H9 (cell line): ENCODE results near the gene GMCL1. TPM values are rescaled to one million over a fixed set of nuclear protein-coding genes. Genes with fewer than 3 reads are reported as not detected.

Source experiments
- DNase-seq: peaks from one replicate; pipeline ENCODE4 v3.0.0-alpha.2; 2017
- H2AFZ ChIP-seq: one replicate; pipeline ENCODE4 v1.6.1; 2013; ENCODE audit warnings: mild to moderate bottlenecking, low read length, control low read depth, moderate library complexity
- H2AK5ac ChIP-seq: 2 replicates; pipeline ENCODE4 v1.6.1; 2013; ENCODE audit warnings: low read length, control low read depth, mixed read lengths; ENCODE audit not compliant: insufficient read length
- H2BK120ac ChIP-seq: one replicate; pipeline ENCODE4 v1.6.1; 2013; ENCODE audit warnings: low read depth, mild to moderate bottlenecking, low read length, control low read depth, inconsistent platforms; ENCODE audit not compliant: poor library complexity, severe bottlenecking
- H2BK12ac ChIP-seq: 2 replicates; pipeline ENCODE4 v1.6.1; 2013; ENCODE audit warnings: low read length, control low read depth, mixed read lengths, low read depth; ENCODE audit not compliant: insufficient read length
- H2BK15ac ChIP-seq: 2 replicates; pipeline ENCODE4 v1.6.1; 2013; ENCODE audit warnings: low read depth, low read length, control low read depth
- H2BK20ac ChIP-seq: one replicate; pipeline ENCODE4 v1.6.1; 2013; ENCODE audit warnings: low read depth, mild to moderate bottlenecking, low read length, control low read depth, inconsistent platforms; ENCODE audit not compliant: poor library complexity, severe bottlenecking
- H2BK5ac ChIP-seq: 2 replicates; pipeline ENCODE4 v1.6.1; 2013; ENCODE audit warnings: low read length, control low read depth, mixed read lengths; ENCODE audit not compliant: insufficient read length
- H3K14ac ChIP-seq: 2 replicates; pipeline ENCODE4 v1.6.1; 2013; ENCODE audit warnings: low read length, control low read depth; ENCODE audit not compliant: insufficient read depth
- H3K18ac ChIP-seq: 2 replicates; pipeline ENCODE4 v1.6.1; 2013; ENCODE audit warnings: low read depth, mild to moderate bottlenecking, mixed read lengths, low read length, control low read depth; ENCODE audit not compliant: insufficient read length
- H3K23ac ChIP-seq: 2 replicates; pipeline ENCODE4 v1.6.1; 2013; ENCODE audit warnings: low read length, control low read depth, mixed read lengths, low read depth; ENCODE audit not compliant: insufficient read length
- H3K23me2 ChIP-seq: 2 replicates; pipeline ENCODE4 v1.6.1; 2013; ENCODE audit warnings: low read depth, mild to moderate bottlenecking, mixed read lengths, low read length, control low read depth; ENCODE audit not compliant: insufficient read length, poor library complexity, severe bottlenecking
- H3K27ac ChIP-seq: 2 replicates; pipeline ENCODE4 v1.5.1; 2013; ENCODE audit warnings: low read length, control low read depth, mixed read lengths, low read depth; ENCODE audit not compliant: insufficient read length
- H3K27me3 ChIP-seq: 2 replicates; pipeline ENCODE4 v1.6.1; 2013; ENCODE audit warnings: low read length, control low read depth, inconsistent platforms; ENCODE audit not compliant: insufficient read depth
- H3K4ac ChIP-seq: 2 replicates; pipeline ENCODE4 v1.6.1; 2013; ENCODE audit warnings: low read depth, mild to moderate bottlenecking, control low read depth, inconsistent platforms, low read length, moderate library complexity
- H3K4me1 ChIP-seq: 2 replicates; pipeline ENCODE4 v1.6.1; 2013; ENCODE audit warnings: low read length, control low read depth, inconsistent platforms; ENCODE audit not compliant: insufficient read depth
- H3K4me2 ChIP-seq: 2 replicates; pipeline ENCODE4 v1.6.1; 2013; ENCODE audit warnings: low read length, control low read depth, mixed read lengths; ENCODE audit not compliant: insufficient read length, insufficient read depth
- H3K56ac ChIP-seq: 2 replicates; pipeline ENCODE4 v1.6.1; 2013; ENCODE audit warnings: low read depth, mild to moderate bottlenecking, mixed read lengths, low read length, control low read depth; ENCODE audit not compliant: insufficient read length
- H3K79me1 ChIP-seq: 2 replicates; pipeline ENCODE4 v1.6.1; 2013; ENCODE audit warnings: low read depth, mild to moderate bottlenecking, moderate library complexity, low read length, control low read depth, inconsistent platforms; ENCODE audit not compliant: insufficient read depth, poor library complexity, severe bottlenecking
- H3K79me2 ChIP-seq: 2 replicates; pipeline ENCODE4 v1.6.1; 2013; ENCODE audit warnings: low read length, control low read depth, inconsistent platforms; ENCODE audit not compliant: insufficient read depth
- H3K9ac ChIP-seq: 2 replicates; pipeline ENCODE4 v1.6.1; 2013; ENCODE audit warnings: low read length, control low read depth, mixed read lengths; ENCODE audit not compliant: insufficient read length; ENCODE audit errors: extremely low read depth
- H3K9me3 ChIP-seq: one replicate; pipeline ENCODE4 v1.6.1; 2013; ENCODE audit warnings: low read depth, low read length, inconsistent platforms; ENCODE audit not compliant: control insufficient read depth
- H3T11ph ChIP-seq: one replicate; pipeline ENCODE4 v1.6.1; 2013; ENCODE audit warnings: mild to moderate bottlenecking, low read length, control low read depth, inconsistent platforms
- H4K20me1 ChIP-seq: one replicate; pipeline ENCODE4 v1.6.1; 2013; ENCODE audit not compliant: control insufficient read depth, insufficient read length, insufficient read depth
- H4K5ac ChIP-seq: 2 replicates; pipeline ENCODE4 v1.6.1; 2013; ENCODE audit warnings: low read depth, mild to moderate bottlenecking, mixed read lengths, low read length, control low read depth; ENCODE audit not compliant: insufficient read length
- H4K8ac ChIP-seq: replicated peaks from 2 replicates; pipeline ENCODE4 v1.6.1; 2013; ENCODE audit warnings: low read length, control low read depth, mixed read lengths, low read depth; ENCODE audit not compliant: insufficient read length
- H4K91ac ChIP-seq: 2 replicates; pipeline ENCODE4 v1.6.1; 2013; ENCODE audit warnings: low read depth, mild to moderate bottlenecking, moderate library complexity, mixed read lengths, low read length, control low read depth; ENCODE audit not compliant: insufficient read length
- H3K27ac Mint-ChIP-seq, 3 experiments: 2 replicates in 2 of 3; 3 replicates in 1 of 3; pipeline ENCODE4 v1.8.0; 2020 to 2021; ENCODE audit warnings: mixed read lengths in 3 of 3, mild to moderate bottlenecking in 1 of 3, moderate library complexity in 1 of 3
- H3K27me3 Mint-ChIP-seq: 2 replicates; pipeline ENCODE4 v1.8.0; 2021; ENCODE audit warnings: low read depth, mild to moderate bottlenecking, moderate library complexity, mixed read lengths
- H3K36me3 Mint-ChIP-seq, 3 experiments: 2 replicates in 2 of 3; 3 replicates in 1 of 3; pipeline ENCODE4 v1.8.0; 2020 to 2021; ENCODE audit warnings: low read depth in 3 of 3, mixed read lengths in 3 of 3; ENCODE audit not compliant: insufficient read depth in 1 of 3
- H3K4me1 Mint-ChIP-seq, 2 experiments: 2 replicates each; pipeline ENCODE4 v1.8.0; 2020; ENCODE audit warnings: mixed read lengths in 2 of 2
- H3K4me3 Mint-ChIP-seq, 2 experiments: 2 replicates in 1 of 2; 3 replicates in 1 of 2; pipeline ENCODE4 v1.8.0; 2020 to 2021; ENCODE audit warnings: mild to moderate bottlenecking in 2 of 2, mixed read lengths in 2 of 2, moderate library complexity in 1 of 2
- H3K9me3 Mint-ChIP-seq, 2 experiments: 2 replicates in 1 of 2; 3 replicates in 1 of 2; pipeline ENCODE4 v1.8.0; 2020; ENCODE audit warnings: mild to moderate bottlenecking in 2 of 2, mixed read lengths in 2 of 2, moderate library complexity in 1 of 2
- CTCF ChIP-seq: fragments of 200-600 bp; sonication (generic); conservative IDR thresholded peaks from 3 replicates; pipeline ENCODE4 v1.8.0; 2021; ENCODE audit warnings: antibody characterized with exemption, mild to moderate bottlenecking
- total RNA-seq: library from RNA; stranded (reverse); gene quantifications from 2 replicates; pipeline ENCODE4 v1.2.1, GENCODE V29; 2021

The GMCL1 gene
- total RNA-seq, 1 experiment from 2014 or later = 18.6 TPM

- no peak overlapping the region for H3K18ac ChIP-seq
- no peak for DNase-seq
- no peak overlapping the region for H3T11ph ChIP-seq
- H3K27ac Mint-ChIP-seq = no peak overlapping the region
- H2BK120ac ChIP-seq = no peak overlapping the region
- no peak overlapping the region for H2BK15ac ChIP-seq
- no peak overlapping the region for H3K9ac ChIP-seq
- no peak overlapping the region for H4K91ac ChIP-seq
- no peak overlapping the region for H3K27ac ChIP-seq
- H3K4me3 Mint-ChIP-seq = no peak overlapping the region
- no peak overlapping the region for H4K8ac ChIP-seq
- no peaks in the 10 kb centered on the region for H3K4me1 Mint-ChIP-seq
- no peaks in the 10 kb centered on the region for H3K79me1 ChIP-seq
- H3K27me3 Mint-ChIP-seq = no peaks in the 10 kb centered on the region
- TF ChIP-seq CTCF = no peak
- no peak overlapping the region for H3K56ac ChIP-seq
- H3K27me3 ChIP-seq = no peaks in the 10 kb centered on the region
- H2BK20ac ChIP-seq = no peak overlapping the region
- H3K4me1 ChIP-seq = no peaks in the 10 kb centered on the region
- H3K23me2 ChIP-seq = no peaks in the 10 kb centered on the region
- H2AFZ ChIP-seq = no peak overlapping the region
- no peak overlapping the region for H2AK5ac ChIP-seq
- H3K23ac ChIP-seq = no peak overlapping the region
- peaks cover 5 to 53% (median 38%) of the 10 kb centered on the region in 3 experiments; a peak in 6 of 7 replicates for H3K36me3 Mint-ChIP-seq
- H3K4ac ChIP-seq = no peak overlapping the region
- H3K9me3 ChIP-seq = no peaks in the 10 kb centered on the region
- H3K4me2 ChIP-seq = no peak overlapping the region
- H4K5ac ChIP-seq = no peak overlapping the region
- no peaks in the 10 kb centered on the region for H4K20me1 ChIP-seq
- H2BK12ac ChIP-seq = no peak overlapping the region
- no peaks in the 10 kb centered on the region for H3K9me3 Mint-ChIP-seq
- no peaks in the 10 kb centered on the region for H3K79me2 ChIP-seq
- no peak overlapping the region for H3K14ac ChIP-seq
- no peak overlapping the region for H2BK5ac ChIP-seq
These were observed 14.5 kb downstream of the GMCL1 start for GRCh38 chr2:69843993-69844392.
